Activated CD8-positive, alpha-beta memory T cell treated with anti-CD3 and anti-CD28 coated beads, Interleukin-2, amount 50 U/mL, for 24 hours (primary cell): Measurements from ENCODE around the gene IFTAP.
"Not testable (repeated sequence)": the region's sequence is repeated elsewhere in the genome, so short reads cannot be mapped to it uniquely, and the experiment has no call there.

Experiments
- DNase-seq: peaks from one replicate; pipeline ENCODE4 v3.0.0-alpha.2; 2020; ENCODE audit errors: extremely low read depth

The IFTAP gene

DNA sequence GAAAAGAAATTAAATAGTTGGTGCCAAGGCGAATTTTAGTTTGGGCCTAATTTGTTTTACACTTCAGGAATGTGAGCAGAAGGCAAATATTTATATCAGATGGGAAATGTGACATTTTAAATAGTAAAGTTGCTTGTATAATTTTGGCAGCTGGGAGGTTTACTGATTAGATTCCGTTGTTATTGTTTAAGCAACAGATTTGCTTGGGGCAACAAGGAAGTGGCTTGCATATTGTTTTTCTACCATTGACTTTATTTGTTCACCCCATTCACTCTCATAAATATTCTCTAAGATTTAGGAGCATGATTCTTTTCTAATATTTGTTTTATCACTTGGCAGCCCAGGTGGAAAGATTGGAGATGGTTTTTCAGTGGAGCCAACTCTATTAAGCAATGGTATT lies 44.3 kb downstream of the IFTAP start:
- no peak for DNase-seq

DNA sequence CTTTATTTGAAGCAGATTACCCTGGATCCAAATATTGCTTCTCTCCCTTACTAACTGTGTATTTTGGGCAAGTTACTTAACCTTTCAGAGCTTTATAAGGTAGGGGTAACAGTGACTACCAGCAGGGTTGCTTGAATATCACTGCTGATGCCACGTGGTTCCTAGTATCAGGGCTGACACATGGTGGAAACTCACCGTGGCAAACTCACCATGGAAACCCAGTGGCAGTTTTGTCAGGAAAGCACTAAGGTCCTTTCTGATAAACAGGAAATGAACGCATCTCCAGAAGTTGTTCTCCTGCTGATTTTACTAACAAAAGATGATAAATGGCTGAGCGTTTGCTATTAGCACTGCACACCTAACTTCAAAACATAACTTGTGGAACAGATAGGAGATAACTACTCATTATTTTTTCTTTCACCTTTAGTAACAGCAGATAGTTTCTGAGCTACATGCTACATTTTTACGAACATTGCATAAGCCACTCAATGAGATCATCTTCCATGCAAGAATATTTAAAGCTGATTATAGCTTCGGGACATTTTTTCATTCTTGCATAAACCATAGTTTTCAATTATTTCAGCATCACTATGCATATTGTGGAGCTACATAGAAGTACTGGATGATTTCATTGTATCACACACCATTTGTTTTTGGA lies 63.4 kb downstream of the IFTAP start:
- DNase-seq, result no peak

DNA sequence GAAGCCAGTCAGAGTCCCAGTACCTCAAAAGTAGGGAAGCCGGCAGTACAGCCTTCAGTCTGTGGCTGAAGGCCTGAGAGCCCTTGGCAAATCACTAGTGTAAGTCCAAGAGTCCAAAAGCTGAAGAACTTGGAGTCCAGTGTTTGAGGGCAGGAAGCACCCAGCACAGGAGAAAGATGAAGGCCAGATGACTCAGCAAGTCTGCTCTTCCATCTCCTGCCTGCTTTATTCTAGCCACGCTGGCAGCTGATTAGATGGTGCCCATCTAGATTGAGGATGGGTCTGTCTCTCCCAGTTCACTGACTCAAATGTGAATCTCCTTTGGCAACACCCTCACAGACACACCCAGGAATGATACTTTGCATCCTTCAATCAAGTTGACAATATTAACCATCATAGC lies 67.1 kb downstream of the IFTAP start:
- not testable (repeated sequence) for DNase-seq

DNA sequence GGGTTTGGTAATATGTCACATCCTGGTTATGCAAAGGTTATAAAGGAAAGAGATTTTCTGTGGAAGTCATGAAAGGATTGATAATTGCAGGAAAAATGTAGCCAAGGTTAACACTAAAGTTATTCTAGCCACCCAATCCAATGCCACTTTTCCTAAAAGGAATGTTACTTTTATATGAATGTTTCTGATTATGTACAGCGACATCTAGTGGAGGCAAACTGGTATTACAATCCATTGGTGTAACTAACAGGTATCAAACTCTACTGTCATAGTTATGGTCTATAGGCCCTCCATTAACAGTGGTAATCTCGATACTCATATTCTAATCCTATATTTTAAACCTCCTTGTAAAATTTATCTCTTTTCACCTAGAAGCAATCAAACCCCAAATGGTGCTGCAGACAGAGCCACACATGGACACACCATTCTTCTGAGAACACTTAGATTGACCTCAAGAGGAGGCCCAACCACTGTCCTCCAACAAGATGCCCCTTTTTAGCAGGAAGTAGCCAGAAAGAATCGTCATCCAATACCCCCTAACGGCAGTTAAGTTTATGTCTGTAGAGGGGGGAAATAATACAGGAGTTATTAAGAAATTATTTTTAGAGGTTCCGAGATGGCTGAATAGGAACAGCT lies 78.6 kb downstream of the IFTAP start:
- DNase-seq, result no peak

DNA sequence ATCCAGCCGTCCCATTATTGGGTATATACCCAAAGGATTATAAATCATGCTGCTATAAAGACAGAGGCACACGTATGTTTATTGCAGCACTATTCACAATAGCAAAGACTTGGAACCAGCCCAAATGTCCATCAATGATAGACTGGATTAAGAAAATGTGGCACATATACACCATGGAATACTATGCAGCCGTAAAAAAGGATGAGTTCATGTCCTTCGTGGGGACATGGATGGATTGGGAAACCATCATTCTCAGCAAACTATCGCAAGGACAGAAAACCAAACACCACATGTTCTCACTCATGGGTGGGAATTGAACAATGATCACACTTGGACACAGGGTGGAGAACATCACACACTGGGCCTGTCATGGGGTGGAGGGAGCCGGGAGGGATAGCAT lies 85.2 kb downstream of the IFTAP start:
- DNase-seq, result not testable (repeated sequence)

DNA sequence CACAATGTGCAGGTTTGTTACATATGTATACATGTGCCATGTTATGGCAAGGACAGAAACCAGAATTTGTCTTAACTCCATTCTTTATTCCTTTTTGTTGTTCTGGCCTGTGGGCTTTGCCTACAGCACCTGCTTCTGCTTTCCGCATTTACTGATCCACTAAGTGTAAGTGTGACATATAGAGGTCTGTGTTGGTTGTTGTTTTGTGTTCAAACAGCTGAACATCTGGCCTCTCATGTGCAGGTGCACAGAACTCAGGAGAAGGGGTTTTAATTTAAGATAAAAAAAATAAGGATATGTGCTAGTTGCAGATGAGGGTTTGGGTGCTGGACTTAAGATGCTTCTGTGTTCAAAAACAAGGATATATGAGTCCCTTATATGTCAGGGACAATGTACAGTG lies 89.5 kb downstream of the IFTAP start:
- DNase-seq, result no peak

DNA sequence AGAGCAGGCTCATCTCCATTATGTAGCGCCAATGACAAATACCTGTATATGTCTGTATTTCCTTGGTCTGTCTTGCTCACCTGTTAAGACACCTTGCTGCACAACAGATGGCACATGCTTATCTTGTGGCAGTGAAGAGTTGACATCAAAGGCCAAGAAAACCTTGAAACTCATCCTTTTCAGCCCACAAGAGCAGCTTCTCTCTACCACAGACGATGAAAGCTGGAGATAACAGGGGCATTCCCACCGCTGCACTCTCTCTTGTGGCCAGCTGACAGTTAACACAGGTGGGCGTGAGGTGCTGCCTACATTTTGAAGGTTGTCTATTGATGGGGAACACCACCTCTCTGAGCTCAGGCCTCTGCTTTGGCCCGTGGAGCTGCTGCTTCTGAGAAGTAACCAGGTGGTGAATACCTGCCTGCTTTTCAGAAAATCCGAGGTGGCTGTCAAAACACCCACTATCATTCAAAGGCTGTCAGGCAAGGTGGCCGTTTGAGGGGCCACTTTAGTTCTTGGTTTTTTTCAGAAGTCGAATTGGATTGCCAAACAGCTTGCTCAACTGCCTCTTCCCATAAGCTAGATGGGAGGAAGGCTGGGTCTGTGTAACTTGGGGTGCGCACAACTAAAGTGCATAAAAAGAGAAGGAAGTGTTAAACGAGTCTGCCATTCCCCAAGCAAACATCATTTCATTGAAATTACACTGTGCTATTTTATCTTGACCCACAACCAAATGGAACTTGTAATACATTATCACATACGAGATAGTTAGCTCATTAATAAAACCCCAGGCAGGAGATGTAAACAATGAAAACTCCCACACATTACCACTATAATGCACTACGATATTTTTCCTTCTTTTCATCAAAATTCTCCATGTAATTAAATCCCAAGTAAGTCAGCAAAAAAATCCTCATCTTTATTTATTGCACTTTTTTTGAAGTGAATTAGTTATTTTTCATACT lies 90.8 kb downstream of the IFTAP start:
- DNase-seq, result peak; percentile 9

DNA sequence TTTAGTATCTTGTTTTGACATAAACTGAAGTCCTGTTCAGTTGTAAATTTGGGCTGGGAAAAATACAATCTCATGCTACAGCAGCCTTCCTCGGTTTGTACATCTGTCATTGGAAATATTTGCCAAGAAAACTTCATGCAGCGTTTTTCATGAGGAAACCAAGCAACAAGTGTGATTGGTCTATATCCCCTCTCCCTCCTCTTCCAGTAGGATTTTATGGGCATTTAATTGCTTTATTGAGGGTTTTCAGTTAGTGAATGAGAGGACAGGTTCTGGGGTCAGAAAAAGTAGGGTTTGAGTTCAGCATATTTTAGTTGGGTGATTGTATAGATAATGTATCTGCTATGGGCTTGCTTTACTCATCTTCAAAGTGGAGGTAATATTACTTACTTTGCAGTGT lies 93.8 kb downstream of the IFTAP start:
- no peak for DNase-seq

DNA sequence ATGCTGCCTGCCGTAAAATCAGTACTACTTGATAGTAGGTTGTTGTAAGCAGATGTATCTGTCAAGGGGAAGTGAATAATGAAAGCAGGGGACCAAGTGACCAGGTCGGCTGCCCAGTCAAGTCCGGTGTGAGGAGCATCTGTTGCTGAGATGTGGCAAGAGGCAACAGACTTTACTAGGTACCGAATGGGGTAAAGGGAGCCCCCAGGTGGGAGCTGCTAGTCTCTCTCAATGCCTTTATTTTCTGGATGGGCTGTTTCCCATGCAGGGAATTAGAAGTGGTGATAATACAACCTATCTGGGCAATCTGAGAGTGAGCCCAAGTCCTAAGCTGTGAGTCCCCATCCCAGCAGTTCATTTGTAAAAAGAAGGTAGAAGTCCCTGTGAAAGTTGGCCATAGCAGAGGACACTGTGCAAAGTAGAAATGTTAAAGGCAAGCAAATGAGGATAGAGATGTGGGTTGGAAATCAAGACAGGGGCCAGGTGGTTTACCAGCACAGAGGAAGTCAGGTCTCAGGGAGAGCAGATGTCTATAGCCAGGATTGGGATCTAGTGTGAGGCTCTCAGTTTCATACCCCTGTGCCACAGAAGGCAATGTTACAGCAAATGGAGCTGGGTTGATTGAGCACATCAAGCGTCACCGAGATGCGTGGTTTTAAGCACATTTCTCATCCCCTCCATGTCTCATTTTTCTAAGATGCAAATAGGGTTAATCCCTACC lies 94.4 kb downstream of the IFTAP start:
- DNase-seq, result no peak

DNA sequence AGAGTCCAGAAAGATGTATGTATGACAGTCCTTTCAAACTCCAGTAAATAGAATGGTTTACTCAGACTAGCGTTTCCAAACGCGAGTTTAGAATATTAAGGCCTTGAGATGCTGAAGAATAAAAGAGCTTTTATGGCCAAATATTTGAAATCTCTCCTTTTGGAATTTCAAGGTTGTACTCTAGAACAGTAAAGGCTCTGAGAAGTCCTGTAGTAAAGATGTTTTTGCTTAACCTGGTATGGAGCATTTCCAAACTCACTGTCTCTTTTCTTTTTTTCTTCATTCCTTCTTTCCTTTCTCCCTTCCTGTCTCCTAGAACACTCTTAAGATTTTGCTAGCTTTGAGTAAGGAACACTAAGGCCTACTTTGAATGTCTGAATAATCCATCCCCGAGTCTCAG lies 95.1 kb downstream of the IFTAP start:
- no peak for DNase-seq

DNA sequence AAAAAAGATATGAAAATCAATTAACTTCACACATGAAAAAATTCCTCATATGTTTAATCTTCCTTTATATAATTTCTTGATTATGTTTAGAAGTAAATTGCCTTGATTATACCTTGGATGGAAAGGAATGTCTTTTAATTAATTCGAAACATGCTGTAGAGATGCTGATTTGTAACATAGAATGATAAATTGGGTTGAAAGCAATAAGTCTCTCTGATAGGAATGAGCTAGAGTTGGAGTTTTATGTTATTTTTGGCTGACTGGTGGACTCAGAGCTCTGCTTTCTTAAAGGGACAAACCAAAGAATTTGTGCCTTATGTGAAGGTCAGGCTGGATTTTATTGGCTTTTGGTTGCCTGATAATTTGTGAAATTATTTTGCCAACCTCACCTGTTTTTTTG lies 98.4 kb downstream of the IFTAP start:
- no peak for DNase-seq

DNA sequence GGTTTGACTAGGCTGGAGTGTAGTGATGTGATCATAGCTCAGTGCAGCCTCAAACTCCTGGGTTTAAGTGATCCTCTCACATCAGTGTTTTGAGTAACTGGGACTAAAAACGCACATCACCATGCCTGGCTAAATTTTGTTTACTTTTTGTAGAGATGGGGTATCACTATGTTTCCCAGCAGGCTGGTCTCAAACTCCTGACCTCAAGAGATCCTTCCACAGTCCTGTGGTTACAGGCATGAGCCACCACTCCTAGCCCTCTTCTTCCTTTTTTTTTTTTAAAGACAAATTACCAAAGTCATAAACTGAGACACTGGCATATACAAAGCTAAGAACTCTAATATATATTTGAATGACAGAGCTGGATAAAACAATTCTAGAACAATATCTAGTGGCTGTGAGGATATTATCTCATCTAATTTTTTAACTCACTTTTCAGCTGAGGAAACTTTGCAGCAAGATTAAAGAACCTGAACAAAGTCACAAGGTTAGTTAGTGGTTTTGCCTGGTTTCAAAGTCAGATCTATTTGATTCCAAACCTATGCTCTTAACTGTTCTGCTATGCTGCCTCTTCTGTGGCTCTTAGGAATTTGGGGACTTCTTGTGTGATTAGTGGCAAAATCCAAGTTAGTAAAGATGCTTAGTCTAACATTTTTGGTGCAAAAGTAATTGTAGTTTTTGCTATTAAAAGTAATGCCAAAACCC lies 99.0 kb downstream of the IFTAP start:
- DNase-seq, result no peak

DNA sequence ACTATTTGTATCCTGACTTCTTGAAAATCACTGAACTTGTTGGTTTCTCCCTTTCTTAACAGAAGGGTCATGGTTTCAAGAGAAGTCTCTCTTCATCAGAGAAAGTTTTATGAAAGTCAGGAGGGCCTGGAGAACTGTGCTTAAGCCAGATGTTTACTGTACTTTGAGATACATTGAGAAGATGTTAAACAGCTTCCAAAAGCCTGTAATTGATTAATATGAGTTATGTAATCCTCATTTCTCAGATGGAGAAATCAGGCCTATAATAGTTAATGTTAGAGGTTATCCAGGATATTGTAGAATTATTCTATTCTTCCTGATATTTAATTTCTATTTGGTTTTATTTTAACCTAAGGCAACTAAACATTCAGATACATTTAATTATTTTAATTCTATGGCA lies 100.8 kb downstream of the IFTAP start:
- no peak for DNase-seq

DNA sequence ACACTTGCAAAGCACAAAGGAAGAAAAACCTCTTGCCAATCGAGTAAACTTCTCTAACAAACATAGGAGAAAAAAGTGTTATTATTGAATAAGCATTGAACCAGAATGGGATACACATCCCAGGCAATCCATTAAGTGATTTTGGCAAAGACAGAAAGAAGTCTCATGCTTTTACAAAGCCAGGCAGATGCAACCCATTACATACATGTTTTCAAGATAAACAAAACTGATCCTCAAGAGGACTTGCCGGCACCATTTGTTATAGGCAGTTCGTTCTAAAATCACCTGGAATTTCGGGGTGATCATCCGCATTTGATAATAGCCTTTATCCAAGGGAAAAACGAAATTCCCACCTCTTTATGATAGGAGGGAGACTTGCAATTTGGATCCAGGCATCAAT lies 101.3 kb downstream of the IFTAP start:
- no peak for DNase-seq

DNA sequence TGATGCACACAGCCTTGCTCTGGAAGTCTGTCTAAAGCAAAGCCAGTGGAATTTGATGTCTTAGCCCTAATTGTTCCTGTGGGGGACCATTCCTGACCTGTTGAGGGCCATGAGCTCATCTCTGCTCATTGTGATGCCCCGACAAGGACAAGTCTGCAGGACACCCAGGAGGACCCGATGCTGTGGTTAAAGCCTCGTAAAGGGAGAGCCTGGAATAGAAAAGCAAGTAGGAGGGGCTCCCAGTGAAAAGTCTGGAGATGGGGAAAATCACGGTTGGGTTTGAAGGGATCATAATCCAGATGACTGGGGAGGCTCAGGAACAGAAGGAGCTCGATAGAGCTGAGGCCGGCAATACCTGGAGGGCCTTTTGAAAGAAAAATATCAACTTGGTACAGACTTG lies 102.2 kb downstream of the IFTAP start:
- no peak for DNase-seq

DNA sequence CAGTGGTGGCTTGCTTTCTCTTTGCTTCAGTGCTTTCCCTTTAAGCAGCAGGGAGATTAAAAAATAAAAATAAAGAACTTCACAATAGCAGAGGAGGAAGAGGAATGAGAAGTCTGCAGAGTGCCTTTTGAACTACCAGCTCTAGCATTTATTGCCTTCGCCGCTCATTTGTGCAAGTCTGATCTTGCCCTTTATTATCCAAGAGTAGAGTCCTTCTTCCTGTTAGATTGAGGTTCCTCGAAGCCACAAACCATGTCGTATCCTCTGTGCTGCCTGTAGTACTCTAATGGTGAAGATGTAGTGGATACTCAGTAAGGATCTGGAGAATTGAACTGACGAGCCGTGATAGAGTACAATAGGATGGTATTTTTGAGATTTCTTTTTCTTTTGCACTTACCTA lies 105.0 kb downstream of the IFTAP start:
- no peak for DNase-seq

DNA sequence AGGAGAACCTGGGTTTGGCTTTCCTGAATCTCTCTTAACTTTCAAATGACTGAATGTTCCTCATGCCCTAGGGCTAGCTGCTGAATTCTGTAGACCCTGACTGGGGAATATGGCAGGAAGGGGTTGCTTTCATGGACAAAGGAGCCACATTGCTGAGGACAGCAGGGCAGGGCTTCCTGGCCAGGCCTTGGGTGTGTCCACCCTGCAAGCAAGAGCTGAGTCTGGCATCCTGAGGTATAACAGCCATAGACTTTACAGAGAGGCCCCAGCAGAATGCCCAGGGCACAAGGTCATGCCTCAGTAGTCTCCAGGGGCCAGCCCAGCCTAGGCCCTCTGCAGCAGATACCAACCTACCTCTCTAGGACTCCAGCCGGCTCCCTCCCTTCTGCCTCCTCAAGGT lies 105.9 kb downstream of the IFTAP start:
- DNase-seq, result no peak

DNA sequence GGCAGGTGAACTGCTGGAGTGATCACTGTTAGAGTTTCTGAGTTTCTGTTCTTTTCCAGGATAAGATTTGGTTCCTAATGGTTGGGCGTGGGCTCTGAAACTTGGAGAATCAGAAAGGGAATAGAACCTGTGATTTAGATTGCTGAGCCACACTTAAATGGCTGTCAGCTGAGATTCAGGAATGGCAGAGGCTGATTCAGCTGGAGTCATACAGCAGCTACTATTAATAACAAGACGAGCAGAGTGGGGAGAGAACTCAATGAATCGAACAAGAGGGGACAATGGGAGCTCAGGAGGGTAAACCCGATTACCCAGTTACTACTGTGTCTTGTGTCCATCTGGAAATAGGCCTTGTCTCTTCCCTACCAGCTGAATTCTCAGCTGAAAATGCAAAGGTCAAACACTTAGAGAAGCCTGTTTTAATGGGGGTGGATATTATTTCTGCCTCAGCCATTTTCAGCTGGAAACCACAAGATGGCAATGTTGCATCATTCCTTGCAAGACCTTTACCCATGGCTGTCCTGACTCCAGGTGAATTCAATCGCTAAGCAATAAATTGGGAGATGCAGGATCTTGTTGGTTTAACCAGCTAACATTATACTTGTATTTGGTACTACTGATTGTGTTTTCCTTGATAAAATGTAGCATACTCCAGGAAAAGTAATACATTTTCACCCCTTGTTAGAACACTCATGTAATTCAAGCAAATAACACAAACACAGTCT lies 108.2 kb downstream of the IFTAP start:
- DNase-seq, result no peak

DNA sequence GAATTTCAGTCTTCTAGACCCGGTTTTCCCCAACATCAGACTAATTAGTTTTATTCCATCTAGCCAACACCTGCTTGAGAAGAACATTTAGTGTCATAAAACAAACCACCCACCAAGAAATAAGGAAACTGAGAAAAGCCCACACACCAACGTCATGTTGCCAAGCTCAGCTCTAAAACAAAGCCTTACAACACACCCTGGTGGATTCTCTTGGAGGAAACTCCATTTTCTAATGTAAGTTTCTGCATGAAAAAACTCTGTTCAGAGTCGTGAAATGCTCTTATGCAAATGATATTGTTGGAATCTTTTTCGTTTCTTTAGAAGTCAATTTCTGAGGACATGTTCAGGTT lies 108.7 kb downstream of the IFTAP start:
- DNase-seq, result no peak
